NCI-H82 treated with DMSO at 0.1 percent for 48 hours (cell line): ENCODE results near the gene FIGNL2.

Experiments used
- DNase-seq: peaks from one replicate; lab custom pipeline; 2025; ENCODE audit not compliant: unreplicated experiment; lab: John Stamatoyannopoulos, UW

Gene FIGNL2

DNA sequence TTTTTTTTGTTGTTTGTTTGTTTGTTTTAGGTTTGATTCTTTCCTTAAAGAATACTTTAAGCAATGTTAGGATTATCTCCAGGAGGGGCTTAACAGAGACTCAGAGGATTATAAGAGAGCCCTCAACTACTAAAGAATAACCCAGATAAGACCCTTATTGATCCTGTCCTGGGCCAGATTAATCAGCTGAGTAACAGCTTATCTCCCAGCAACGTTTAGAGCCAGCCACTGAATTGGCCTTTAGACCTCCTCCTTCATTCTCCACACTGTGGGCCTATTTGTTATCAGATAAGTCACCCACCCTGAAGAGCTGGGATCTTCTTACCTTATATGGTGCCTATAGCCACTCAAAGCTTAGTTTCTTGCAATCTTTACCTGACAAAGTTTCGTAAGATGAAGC is 71.1 kb downstream of the FIGNL2 start:
- peak; percentile 91 for DNase-seq

DNA sequence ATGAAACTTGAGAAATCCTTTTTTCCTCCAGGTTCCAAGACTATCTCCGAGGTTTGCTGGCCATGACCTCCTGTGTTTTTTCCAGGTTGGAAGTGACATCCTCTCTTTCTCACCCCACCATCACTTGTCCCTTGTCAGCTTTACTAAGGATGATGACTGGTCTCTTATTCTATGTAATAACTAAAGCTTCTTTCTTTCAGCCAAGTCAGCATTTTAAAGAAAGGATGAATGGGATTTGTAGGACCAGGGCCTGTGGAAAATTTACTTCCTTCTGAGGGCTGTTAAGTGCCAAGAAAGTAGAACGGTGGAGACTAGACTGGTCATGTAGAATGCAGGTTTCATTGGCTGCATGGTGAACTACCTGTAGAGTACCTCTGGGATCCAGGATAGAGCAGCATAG is 73.6 kb downstream of the FIGNL2 start:
- no peak for DNase-seq

DNA sequence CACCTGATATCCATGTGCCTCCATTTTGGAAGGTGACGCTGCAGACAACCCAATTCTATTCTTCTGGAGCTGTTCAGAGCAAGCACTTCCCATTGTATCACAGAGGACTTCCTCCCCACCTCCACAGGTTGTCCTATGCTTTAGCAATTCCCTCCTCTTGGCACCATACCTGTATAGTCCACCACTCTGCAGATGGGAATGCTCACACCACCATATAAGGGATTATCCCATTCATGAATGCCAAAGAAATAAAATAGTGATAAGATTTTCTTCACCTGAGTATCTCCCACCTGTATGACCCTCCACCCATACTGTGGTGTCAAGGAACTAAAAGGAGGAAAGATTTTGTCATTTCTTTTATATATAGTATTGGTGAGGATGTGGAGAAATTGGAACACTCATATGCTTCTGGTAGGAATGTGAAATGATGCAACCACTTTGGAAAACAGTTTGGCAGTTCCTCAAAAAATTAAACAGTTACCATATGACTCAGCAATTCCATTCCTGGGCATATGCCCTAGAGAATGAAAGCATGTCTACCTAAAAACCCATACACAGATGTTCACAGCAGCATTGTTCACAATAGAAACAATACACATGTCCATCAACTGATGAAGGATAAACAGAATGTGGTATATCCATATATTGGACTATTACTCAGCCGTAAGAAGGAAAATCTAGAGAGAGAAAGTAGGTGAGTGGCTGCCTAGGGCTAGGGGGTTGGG is 75.2 kb downstream of the FIGNL2 start:
- no peak for DNase-seq

DNA sequence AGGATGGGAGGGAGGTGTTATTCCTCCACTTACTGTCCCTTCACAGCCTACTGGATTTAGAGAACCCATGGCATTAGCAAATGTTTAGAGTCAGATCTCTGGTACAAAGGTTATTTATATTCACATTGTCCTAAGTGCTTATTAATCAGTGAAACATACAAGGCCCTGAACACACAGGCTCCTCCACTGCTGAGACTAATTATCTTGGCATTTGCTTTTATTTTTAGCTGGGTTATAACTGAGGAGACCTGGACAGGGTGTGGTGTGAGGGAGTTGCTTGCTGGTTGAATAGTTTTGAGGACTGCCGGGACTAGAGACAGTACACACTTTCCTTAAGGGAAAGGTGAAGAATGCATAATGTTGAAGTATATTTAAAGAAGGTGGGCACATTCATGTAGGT is 77.5 kb downstream of the FIGNL2 start:
- DNase-seq, result no peak
